Iris pigment epithelial cell (primary cell): ENCODE measurements around the gene MAP3K7CL.

Source experiments
- DNase-seq: peaks from one replicate; pipeline ENCODE4 v3.0.0-alpha.2; 2011; ENCODE audit warnings: low read depth

The MAP3K7CL gene

GRCh38 chr21:29168891-29169315 is 38.5 kb downstream of the MAP3K7CL start:
- no peak for DNase-seq

- no peak for DNase-seq
These were observed 40.5 kb downstream of the MAP3K7CL start for GRCh38 chr21:29170944-29171343.

- no peak for DNase-seq
These were observed 41.8 kb downstream of the MAP3K7CL start for GRCh38 chr21:29172282-29172681.

- DNase-seq, result peak; percentile 47
These were observed 44.2 kb downstream of the MAP3K7CL start for GRCh38 chr21:29174607-29175013.

- peak; percentile 93 for DNase-seq
These were observed 45.1 kb downstream of the MAP3K7CL start for GRCh38 chr21:29175408-29176134.

- DNase-seq, result no peak
These were observed 46.2 kb downstream of the MAP3K7CL start for GRCh38 chr21:29176471-29177120.

GRCh38 chr21:29177800-29178199 is 47.4 kb downstream of the MAP3K7CL start:
- DNase-seq, result no peak

GRCh38 chr21:29178926-29179325 is 48.5 kb downstream of the MAP3K7CL start:
- no peak for DNase-seq

- no peak for DNase-seq
These were observed 49.1 kb downstream of the MAP3K7CL start for GRCh38 chr21:29179503-29179902.

- peak; percentile 95 for DNase-seq
These were observed 51.5 kb downstream of the MAP3K7CL start for GRCh38 chr21:29181799-29182470.

GRCh38 chr21:29182691-29183092 is 52.2 kb downstream of the MAP3K7CL start:
- peak; percentile 71 for DNase-seq

GRCh38 chr21:29184037-29184436 is 53.6 kb downstream of the MAP3K7CL start:
- DNase-seq, result no peak

GRCh38 chr21:29185172-29185571 is 54.7 kb downstream of the MAP3K7CL start:
- peak; percentile 49 for DNase-seq

- DNase-seq, result no peak
These were observed 55.2 kb downstream of the MAP3K7CL start for GRCh38 chr21:29185633-29186032.

GRCh38 chr21:29186246-29186645 is 55.8 kb downstream of the MAP3K7CL start:
- DNase-seq, result no peak

GRCh38 chr21:29187944-29188343 is 57.5 kb downstream of the MAP3K7CL start:
- peak; percentile 97 for DNase-seq

- DNase-seq, result peak; percentile 72
These were observed 58.9 kb downstream of the MAP3K7CL start for GRCh38 chr21:29189353-29189752.

GRCh38 chr21:29190923-29191331 is 60.5 kb downstream of the MAP3K7CL start:
- peak; percentile 95 for DNase-seq

GRCh38 chr21:29193072-29193471 is 62.6 kb downstream of the MAP3K7CL start:
- DNase-seq, result no peak

- peak; percentile 62 for DNase-seq
These were observed 63.5 kb downstream of the MAP3K7CL start for GRCh38 chr21:29193901-29194300.

GRCh38 chr21:29194342-29194741 is 63.9 kb downstream of the MAP3K7CL start:
- DNase-seq, result peak; percentile 53

- peak; percentile 88 for DNase-seq
These were observed 64.4 kb downstream of the MAP3K7CL start for GRCh38 chr21:29194847-29195246.
